GM19395 (cell line): Measurements from ENCODE around the gene TARBP1.

Source experiments
- ATAC-seq: cut with Tn5 transposase; IDR thresholded peaks from one replicate; pipeline ENCODE4 v1.9.1; 2021; ENCODE audit warnings: mild to moderate bottlenecking, moderate library complexity; ENCODE audit not compliant: unreplicated experiment

Gene TARBP1

GRCh38 chr1:234488054-234489006, 9.4 kb upstream of the TARBP1 start:
- peak; percentile 72 for ATAC-seq

GRCh38 chr1:234486858-234487840, 8.2 kb upstream of the TARBP1 start:
- no peak for ATAC-seq

- no peak for ATAC-seq
Observed at GRCh38 chr1:234484991-234485739, 6.2 kb upstream of the TARBP1 start.

GRCh38 chr1:234484218-234484617, 5.2 kb upstream of the TARBP1 start:
- ATAC-seq: no peak

GRCh38 chr1:234481771-234482170, 2.8 kb upstream of the TARBP1 start:
- no peak for ATAC-seq

GRCh38 chr1:234479866-234480265, 887 bp upstream of the TARBP1 start:
- no peak for ATAC-seq

GRCh38 chr1:234479310-234479559, 256 bp upstream of the TARBP1 start:
- no peak for ATAC-seq

- peak; percentile 63 for ATAC-seq
Observed at GRCh38 chr1:234478152-234478480, 863 bp downstream of the TARBP1 start.

GRCh38 chr1:234477386-234478151, 1.4 kb downstream of the TARBP1 start:
- no peak for ATAC-seq

GRCh38 chr1:234476172-234476571, 2.8 kb downstream of the TARBP1 start:
- no peak for ATAC-seq

- ATAC-seq: no peak
Observed at GRCh38 chr1:234475167-234475793, 3.7 kb downstream of the TARBP1 start.

GRCh38 chr1:234474375-234474774, 4.6 kb downstream of the TARBP1 start:
- ATAC-seq: no peak

GRCh38 chr1:234473118-234473517, 5.9 kb downstream of the TARBP1 start:
- ATAC-seq: no peak

GRCh38 chr1:234469376-234469775, 9.6 kb downstream of the TARBP1 start:
- ATAC-seq: no peak

- ATAC-seq: no peak
Observed at GRCh38 chr1:234468580-234468979, 10.4 kb downstream of the TARBP1 start.

- ATAC-seq: no peak
Observed at GRCh38 chr1:234467821-234468220, 11.2 kb downstream of the TARBP1 start.

- no peak for ATAC-seq
Observed at GRCh38 chr1:234466945-234467344, 12.0 kb downstream of the TARBP1 start.

GRCh38 chr1:234463749-234464148, 15.2 kb downstream of the TARBP1 start:
- ATAC-seq: no peak

GRCh38 chr1:234460652-234461051, 18.3 kb downstream of the TARBP1 start:
- ATAC-seq: no peak
